GM19438 (cell line): ENCODE data around the gene FSTL5.
"Not testable (repeated sequence)": the region's sequence is repeated elsewhere in the genome, so short reads cannot be mapped to it uniquely, and the experiment has no call there.

ENCODE experiments used
- ATAC-seq: cut with Tn5 transposase; IDR thresholded peaks from one replicate; pipeline ENCODE4 v1.9.1; 2021; ENCODE audit warnings: low read depth; ENCODE audit not compliant: unreplicated experiment

Gene FSTL5

DNA sequence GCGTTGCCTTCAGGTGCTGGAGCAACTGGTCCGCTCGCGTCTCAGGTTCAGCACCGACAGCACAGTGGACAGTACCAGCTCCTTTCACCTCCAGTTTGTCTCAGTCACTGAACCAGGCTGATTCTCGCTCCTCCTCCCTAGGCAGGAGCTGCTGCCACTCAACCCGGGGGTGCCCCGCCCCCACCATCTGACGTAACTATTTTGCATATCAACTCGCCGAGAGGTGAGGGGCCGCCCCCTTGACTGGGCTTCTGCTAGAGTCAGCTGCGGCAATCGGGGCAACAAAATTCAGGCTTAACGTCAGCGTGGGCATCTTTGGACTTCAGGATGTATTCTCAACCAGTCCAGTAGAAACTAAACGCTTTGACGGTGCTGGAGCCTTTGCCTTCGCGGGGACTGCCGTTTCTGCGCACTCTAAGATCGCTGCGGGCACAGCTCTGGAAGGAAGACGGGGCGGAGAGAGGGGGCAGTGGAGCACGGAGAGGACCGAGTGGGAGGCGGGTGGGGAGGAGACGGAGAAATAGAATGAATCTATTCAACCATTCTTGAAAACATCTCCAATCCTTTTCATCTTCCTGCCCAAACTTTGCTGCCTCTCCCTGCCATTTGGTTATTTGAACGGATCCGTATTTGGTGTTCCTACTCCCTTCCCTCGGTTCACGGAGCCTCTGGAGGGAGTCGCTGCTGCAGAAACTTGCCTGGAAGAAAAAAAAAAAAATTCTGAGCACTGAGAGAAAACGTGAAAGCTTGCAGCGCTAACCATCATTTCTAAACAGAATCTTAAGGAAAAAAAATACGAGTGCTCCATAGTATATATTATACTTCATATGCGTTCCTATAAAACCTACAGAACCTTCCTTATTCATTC is at the start of gene FSTL5:
TSS of gene FSTL5 (minus strand) at position 109 of the 868 bp plus-strand sequence. CDS start 52,604 bp downstream, outside the sequence.
- ATAC-seq = peak; percentile 76

DNA sequence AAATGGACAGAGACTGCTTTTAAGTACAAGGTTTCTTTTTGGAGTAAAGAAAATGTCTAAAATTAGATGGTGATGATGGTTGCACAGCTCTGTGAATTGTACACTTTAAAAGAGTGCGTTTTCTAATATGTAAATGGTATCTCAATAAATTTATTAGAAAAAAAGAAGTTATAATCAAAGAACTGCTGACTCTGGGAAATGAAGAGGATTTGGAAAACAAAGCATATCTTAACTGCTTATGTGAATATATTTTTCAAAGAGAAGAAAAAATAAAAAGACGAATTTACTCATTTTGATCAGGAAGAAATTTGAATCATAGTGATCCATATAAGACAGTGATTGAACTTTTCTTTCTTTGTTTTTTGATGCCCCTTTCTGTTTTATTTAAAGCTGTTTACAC is 45.9 kb upstream of the FSTL5 start:
- no peak for ATAC-seq

DNA sequence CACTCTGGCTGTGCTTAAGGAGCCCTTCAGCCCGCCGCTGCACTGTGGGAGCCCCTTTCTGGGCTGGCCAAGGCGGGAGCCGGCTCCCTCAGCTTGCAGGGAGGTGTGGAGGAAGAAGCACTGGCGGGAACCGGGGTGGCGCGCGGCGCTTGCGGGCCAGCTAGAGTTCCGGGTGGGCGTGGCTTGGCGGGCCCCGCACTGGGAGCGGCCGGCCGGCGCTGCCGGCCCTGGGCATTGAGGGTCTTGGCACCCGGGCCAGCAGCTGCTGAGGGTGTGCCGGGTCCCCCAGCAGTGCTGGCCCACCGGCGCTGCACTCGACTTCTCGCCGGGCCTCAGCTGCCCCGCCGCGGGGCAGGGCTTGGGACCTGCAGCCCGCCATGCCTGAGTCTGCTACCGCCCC is 39.7 kb upstream of the FSTL5 start:
- not testable (repeated sequence) for ATAC-seq

DNA sequence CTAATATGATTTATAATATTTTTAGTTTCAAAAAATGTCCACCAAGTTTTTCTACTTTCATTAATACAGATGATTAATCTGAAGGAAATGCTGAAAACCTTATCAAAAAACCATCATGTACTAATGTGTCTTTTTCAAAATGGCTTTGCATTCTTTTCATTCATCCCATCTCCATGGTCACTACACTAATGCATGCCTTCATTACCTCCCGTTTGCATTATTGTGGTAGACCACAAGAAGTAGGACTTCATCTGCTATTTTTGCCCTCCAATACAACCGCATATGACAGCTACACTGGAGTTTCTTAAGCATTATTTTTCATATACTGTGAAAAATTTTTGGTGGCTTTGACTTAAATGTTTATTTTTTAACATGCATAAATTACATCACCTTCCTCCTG is 37.9 kb upstream of the FSTL5 start:
- no peak for ATAC-seq

DNA sequence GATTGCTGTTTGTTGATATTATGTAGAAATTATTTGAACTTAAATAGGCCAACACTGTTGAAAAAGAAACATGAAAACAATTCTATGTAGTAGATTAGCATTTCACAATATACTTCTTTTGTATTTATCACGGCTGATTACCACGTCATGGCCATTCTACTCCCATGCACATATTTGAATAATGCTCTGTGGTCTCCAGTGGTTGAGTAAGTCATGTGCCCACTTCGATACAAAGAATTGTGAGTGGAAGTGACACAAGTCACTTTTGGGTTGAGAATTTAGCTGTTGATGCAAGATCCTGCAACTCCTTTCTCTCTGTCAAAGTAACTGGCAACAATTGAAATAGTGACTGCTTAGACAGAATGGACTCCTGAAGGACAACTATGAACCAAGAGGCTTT is 6.7 kb upstream of the FSTL5 start:
- ATAC-seq = no peak

- ATAC-seq = no peak
Observed at GRCh38 chr4:162164906-162165510, 1.2 kb upstream of the FSTL5 start.

GRCh38 chr4:162162672-162163071 is 1.1 kb downstream of the FSTL5 start:
- no peak for ATAC-seq

DNA sequence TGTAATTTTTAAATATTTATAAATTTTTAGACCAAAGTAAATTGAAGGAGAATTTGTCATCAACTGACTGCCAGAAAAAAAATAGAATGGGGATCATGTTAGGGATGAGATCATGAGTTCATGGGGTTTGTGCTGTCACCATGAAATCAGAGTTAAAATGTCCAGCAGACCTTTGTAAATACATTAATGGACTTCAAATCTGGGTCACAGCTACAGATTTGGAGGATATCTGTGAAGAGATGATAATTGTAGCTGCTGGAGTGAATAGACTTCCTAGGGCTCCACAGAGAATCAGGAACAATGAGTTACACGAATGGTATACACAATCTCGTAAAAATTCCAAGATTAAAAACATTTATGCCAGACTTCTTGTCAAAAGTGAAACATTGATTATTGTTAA is 6.6 kb downstream of the FSTL5 start:
- no peak for ATAC-seq

DNA sequence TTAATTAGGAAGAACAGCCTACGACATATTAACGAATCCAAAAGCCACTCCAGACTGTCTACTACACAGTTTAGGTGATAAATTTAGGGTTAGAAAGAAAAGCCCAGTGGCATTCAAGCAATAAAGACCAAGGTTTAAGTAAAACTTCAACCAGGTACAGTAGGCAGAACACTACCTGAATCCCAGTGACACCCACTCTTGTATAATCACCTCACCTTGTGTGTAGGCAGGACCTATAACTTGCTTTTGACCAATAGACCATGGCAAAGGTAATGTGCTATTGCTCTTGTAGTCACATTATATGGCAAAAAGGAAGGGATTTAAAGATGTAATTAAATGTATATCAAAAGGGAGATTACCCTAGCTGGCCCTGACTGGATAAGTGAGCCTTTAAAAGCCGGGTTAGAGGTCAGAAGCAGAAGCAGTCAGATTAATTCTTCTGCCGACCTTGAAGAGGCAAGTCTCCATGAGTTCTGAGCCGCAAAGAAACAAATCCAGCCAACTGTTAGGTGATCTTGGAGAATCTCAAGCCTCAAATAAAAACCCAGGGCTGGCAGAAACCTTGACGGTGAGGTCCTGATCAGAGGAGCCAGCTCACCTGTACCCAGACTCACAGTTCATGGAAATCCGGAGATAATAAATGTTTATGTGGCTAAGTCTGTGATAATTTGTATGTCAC is 8.8 kb downstream of the FSTL5 start:
- ATAC-seq = no peak

DNA sequence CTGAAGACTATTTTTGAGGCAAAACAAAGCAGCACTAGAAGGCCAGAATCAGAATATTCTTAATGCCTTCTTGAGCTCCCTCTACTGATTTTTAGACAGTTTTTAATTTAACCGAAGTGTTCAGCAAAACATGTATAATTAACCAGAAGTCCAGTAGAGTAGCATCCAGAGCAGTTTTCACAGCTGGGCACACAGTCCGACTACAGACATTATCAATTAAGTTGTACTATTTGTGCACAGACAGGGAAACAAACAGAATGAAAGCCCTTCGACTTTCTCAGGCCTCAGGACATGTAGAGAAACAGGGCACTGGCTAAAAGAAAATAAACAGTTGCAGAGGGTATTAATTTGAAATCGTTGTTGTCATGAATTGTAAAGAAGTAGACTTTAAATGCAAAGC is 11.9 kb downstream of the FSTL5 start:
- ATAC-seq = no peak

- no peak for ATAC-seq
Observed at GRCh38 chr4:162151386-162151785, 12.4 kb downstream of the FSTL5 start.

GRCh38 chr4:162149644-162150043 is 14.2 kb downstream of the FSTL5 start:
- ATAC-seq = no peak

DNA sequence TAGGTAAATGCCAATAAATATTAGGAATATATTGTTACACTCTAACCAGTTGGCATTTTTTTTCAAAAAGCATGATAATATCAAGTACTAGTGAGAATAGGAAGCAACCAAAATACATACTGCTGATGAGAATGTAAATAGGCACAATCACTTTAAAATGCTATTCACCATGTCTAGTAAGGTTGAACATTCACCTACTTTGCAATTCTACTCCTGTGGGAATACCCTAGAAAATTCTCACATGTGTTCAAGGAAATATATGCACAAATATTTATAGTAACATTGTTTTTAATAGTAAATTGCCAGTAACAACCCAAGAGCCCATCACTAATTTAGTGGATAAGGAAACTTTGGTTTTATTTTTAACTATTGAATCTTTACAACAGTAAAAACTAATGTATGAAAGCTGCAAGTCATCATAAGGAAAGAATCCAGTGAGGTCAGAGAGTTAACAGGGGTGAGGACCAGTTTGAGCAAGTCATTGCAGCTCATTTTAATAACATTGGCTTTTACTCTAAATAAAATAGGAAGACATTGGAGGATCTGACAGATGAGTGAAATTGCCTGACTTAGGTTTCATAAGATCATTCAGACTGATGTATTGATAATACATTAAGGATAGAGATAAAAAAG is 23.6 kb downstream of the FSTL5 start:
- ATAC-seq = no peak

DNA sequence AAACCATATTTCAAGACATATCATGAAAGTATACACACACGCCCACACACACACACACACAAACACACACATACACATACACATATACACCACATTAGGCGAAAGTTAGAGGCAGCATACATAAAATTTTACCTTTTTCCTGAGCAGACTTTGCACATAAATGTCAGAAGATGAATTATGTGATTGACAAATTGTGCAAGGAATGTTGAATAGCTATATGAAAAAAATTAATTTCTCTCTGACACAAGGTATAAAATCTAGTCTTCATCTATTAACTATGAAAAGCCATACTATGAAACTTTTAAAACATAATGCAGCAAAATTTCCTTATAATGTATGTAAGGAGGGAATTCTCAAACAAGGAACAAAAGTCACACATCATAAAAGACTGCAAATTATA is 24.4 kb downstream of the FSTL5 start:
- ATAC-seq = no peak

- no peak for ATAC-seq
Observed at GRCh38 chr4:162131256-162131655, 32.5 kb downstream of the FSTL5 start.

DNA sequence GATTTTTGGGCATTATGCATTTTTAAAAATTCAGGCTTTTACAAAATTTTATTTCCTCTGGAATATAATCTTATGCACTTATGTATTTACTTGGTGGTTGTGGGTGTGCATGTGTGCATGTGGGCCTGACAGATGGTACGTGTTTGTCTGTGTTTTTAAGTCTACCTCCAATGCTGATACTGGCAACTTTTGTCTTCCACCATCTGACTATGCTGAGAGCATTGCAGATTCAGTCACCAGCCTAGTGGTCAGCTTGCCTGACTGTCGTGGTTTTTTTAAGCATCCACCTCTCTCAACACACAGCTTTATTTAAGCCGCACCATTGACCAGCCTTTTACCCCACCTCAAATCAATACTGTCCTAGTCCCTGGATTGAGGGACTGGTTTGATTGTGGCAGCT is 37.1 kb downstream of the FSTL5 start:
- ATAC-seq = no peak

- no peak for ATAC-seq
Observed at GRCh38 chr4:162117051-162117450, 46.7 kb downstream of the FSTL5 start.

DNA sequence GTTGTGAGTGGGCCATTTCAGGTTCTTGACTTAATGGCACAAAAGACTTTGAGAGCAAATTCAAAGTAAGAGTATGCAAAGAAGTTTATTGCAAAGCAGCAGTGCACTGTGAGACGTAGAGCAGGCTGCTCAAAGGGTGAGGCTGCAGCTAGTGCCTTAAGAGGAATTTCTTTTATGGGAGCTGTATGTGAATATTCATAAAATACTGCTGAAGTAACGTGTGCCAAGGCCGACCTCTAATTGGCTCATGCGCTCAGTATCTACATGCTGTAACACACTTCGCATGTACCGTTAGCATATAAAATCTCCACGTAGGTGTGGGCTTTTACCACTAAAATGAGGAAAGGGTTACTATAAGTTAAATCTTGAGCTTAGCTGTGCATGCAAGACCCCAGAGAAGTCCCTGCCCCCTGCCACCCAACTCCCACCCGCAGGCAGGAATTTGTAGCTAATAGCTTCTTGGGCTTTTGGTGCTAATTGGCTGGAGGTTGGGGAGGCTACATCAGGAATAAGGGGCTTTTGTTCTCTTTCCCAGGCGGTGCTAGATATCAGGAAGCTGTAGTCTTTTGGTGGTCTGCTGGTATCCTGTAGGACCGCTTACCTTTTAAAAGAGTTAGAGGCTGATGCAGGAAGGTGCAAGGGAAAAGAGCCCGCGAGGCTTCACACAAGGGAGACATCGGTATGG is 47.6 kb downstream of the FSTL5 start:
- ATAC-seq = no peak

DNA sequence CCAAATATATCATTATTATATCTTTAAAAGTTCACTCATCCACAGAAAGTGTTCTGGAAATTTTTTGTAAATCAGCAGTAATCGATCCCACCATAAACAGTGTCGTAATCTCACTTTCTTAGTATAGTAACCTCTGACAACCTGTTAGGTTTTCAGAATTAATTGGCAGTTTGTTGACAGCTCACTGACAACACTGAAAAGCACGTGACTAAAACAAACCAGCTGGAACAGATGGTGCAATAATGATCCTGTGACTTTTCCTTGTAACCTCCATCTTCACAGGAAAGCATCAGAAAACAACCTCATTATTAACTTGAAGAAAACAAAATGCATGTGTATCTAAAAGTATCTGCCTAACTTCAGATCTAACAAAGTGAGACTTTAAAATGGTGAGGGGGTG is 48.5 kb downstream of the FSTL5 start:
- no peak for ATAC-seq

DNA sequence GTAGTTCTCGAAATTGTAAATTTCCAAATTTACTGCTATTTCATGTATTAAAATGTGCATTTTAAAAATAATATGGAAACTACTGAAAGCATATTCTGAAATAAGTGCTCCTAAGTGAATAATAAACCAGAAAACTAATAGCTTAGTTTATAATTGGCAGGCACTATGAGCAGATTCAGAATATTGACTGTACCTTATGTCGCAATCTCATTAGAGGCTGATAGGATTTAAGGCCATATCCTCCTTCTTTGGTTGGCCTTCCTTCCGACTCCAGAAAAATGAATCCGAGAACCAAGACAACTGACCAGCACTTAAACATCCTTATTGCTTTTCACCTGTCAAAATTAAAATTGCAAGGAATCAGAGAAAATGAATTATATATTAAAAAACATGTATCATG is 52.7 kb downstream of the FSTL5 start:
- no peak for ATAC-seq
